ENCODE measurements around the gene PPP1R9B. TPM values are rescaled to one million over a fixed set of nuclear protein-coding genes. Genes with fewer than 3 reads are reported as not detected.
A peak's percentile ranks its signal among the peaks of the same experiment; 100 is the strongest.

Gene PPP1R9B
- total RNA-seq, 1 donor from 2014 or later = 63.5 TPM

DNA sequence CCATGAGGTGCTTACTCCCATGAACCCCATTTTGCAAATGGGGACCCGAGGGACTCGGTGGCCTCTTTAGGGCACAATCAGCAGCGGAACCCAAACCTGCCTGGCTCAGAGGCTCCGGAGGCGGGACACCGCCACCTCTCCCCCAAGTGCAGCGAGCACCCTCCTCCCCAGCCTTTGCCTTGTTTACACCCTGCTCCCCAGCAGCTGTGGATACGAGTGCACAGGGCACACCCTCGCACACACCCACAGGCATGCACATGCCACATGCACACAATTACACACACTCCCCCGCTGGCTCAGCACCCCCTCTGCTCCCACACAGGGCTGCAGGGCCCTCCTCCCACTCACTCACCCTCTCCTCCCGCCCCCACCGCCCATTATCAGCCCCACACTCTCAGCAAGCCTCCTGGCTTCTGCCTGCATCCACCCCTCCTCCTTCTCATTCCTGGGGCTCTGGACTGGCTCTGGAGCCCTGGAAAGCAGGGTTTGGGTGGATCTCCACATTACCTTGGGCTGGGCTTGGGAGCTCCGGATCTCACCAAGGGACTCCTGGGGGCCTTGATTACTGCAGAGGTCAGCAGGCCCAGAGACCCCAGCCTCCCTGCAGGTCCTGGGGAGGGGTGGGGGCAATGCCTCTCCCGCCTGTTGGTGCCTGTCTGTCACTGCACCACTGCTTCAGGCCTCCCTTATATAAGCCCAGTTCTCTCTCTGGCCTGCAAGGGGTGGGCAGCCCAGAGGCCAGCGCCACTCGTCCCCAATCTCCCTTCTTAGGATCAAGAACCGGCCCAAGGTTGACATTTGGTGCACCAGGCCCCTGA lies 48.9 kb downstream of the PPP1R9B start:
- TF ChIP-seq, protein P1, sequence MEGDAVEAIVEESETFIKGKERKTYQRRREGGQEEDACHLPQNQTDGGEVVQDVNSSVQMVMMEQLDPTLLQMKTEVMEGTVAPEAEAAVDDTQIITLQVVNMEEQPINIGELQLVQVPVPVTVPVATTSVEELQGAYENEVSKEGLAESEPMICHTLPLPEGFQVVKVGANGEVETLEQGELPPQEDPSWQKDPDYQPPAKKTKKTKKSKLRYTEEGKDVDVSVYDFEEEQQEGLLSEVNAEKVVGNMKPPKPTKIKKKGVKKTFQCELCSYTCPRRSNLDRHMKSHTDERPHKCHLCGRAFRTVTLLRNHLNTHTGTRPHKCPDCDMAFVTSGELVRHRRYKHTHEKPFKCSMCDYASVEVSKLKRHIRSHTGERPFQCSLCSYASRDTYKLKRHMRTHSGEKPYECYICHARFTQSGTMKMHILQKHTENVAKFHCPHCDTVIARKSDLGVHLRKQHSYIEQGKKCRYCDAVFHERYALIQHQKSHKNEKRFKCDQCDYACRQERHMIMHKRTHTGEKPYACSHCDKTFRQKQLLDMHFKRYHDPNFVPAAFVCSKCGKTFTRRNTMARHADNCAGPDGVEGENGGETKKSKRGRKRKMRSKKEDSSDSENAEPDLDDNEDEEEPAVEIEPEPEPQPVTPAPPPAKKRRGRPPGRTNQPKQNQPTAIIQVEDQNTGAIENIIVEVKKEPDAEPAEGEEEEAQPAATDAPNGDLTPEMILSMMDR (IDR thresholded peaks at IDR 0.05) = no peak
- Histone ChIP-seq H3K27me3 (no peaks in the 10 kb centered on the region), H3K4me1 (peaks cover 3 to 26% of the 10 kb centered on the region in 2 donors), H3K9me3 (no peaks in the 10 kb centered on the region), H3K27ac (peak overlapping the region; percentile 56 to 66), H3K36me3 (peaks cover 40 to 42% of the 10 kb centered on the region in 2 donors), H3K4me3 (no peak overlapping the region)
- intact Hi-C loops (cut with DNase I) = no loop called here
- no peak for DNase-seq (ENCODE audit: low spot score in 2 of 2)

DNA sequence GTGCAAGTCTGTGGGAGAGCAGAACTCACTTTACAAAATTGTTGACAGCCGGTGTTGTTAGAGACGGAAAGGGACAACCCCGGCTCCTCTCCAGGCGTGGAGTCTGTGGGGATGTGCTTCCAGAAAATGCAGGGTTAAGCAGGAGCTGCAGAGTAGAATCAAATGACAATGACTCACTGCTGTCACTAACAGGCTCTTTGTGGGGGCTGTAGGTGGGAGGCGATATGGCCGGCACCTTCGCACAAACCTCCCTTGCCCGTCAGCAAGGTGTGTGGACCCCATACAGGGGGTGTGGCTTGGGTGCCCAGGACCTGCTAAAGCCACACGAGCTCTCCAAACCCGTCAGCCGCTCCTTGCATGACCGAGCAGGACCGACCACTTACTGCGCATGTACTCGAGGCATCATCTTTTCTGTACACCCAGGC lies 49.5 kb downstream of the PPP1R9B start:
- Histone ChIP-seq H3K9me3 (no peaks in the 10 kb centered on the region), H3K4me3 (no peak overlapping the region), H3K4me1 (peaks cover 8 to 30% of the 10 kb centered on the region in 2 donors), H3K27me3 (no peaks in the 10 kb centered on the region), H3K36me3 (peaks cover 37 to 38% of the 10 kb centered on the region in 2 donors), H3K27ac (peak overlapping the region; percentile 24 to 66)
- intact Hi-C loops (cut with DNase I) = no loop called here
- TF ChIP-seq, protein P1 (IDR thresholded peaks at IDR 0.05) = no peak
- no peak for DNase-seq (ENCODE audit: low spot score in 2 of 2)

DNA sequence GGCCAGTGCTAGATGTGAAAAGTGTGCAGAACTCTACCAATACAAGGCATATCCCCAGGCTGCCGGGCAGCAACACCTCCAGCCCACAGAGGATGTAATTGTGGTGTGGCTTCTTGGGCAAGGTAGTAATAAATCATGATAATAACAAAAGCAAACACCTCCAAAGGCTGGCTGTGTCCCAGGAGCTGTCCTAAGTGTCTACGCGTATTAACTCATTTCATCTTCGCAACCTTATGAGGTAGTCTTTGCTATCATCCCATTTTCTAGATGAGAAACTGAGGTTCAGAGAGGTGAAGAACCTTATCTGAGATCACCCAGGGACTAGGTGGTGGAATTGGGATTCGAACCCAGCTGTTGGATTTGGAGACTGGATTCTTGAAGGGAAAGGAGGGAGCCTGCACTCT lies 50.0 kb downstream of the PPP1R9B start:
- H3K4me1 ChIP-seq = peaks cover 9 to 33% of the 10 kb centered on the region in 2 donors
- no peak overlapping the region for H3K4me3 ChIP-seq
- DNase-seq (ENCODE audit: low spot score in 2 of 2) = no peak
- intact Hi-C loops (cut with DNase I) = no loop called here
- no peaks in the 10 kb centered on the region for H3K27me3 ChIP-seq
- peak overlapping the region; percentile 42 to 66 for H3K27ac ChIP-seq
- TF ChIP-seq, protein P1 (IDR thresholded peaks at IDR 0.05) = no peak
- peaks cover 32 to 34% of the 10 kb centered on the region in 2 donors for H3K36me3 ChIP-seq
- no peaks in the 10 kb centered on the region for H3K9me3 ChIP-seq

DNA sequence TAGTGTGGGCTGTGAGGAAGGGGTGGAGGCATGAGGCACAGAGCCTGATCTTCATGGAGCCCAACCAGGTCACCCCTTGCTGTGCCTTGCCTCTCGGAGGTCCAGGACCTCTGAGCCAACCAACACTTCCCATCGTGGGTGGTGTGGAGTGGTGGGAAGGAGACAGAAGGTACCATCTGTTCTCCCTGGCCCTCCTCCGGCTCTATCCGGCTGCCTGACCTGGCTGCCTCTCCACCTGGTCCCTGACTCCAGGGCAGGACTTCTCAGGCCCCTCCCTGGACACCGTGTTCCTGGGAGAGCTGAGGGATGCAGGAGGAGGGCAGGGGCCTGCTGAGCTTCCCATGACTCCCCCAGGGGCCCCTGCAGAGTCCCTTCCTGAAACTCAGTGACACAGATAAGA lies 51.5 kb downstream of the PPP1R9B start:
- H3K4me1 ChIP-seq = peaks cover 9 to 33% of the 10 kb centered on the region in 2 donors
- TF ChIP-seq, protein P1 (IDR thresholded peaks at IDR 0.05) = no peak
- no peak for DNase-seq (ENCODE audit: low spot score in 2 of 2)
- H3K36me3 ChIP-seq = peaks cover 26 to 28% of the 10 kb centered on the region in 2 donors
- no peak overlapping the region for H3K27ac ChIP-seq
- H3K4me3 ChIP-seq = no peak overlapping the region
- intact Hi-C loops (cut with DNase I) = loop anchor here (5.0 kb wide), 1 partner anchor 48 kb away; no protein-coding TSS in a partner anchor
- H3K27me3 ChIP-seq = no peaks in the 10 kb centered on the region
- H3K9me3 ChIP-seq = no peaks in the 10 kb centered on the region

DNA sequence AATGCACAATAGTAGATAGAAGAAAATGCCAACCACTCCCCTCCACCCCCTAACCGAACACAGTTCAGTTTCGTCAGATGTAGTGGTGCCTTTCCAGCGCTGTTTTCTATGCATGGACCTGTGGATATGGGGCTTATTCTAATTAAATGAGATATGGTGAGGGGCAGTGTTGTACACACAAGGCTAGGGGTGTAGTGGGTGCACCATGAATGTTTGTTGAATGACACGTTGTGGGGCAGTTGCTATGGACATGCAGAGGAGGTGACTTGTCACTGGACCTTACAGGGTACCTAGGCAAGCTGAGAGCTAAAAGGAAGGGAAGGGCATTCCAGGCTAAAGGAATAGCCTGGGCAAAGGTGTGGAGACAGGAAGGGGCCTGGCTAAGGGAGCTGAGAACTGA lies 51.9 kb downstream of the PPP1R9B start:
- H3K27me3 ChIP-seq = no peaks in the 10 kb centered on the region
- intact Hi-C loops (cut with DNase I) = loop anchor here (5.0 kb wide), 1 partner anchor 49 kb away; no protein-coding TSS in a partner anchor
- peaks cover 9 to 33% of the 10 kb centered on the region in 2 donors for H3K4me1 ChIP-seq

More for the DNA sequence above, 51.9 kb downstream of the PPP1R9B start:
- Histone ChIP-seq H3K9me3 (no peaks in the 10 kb centered on the region), H3K36me3 (peaks cover 23 to 28% of the 10 kb centered on the region in 2 donors), H3K27ac (no peak overlapping the region), H3K4me3 (no peak overlapping the region)
- TF ChIP-seq, protein P1 (IDR thresholded peaks at IDR 0.05) = no peak
- no peak for DNase-seq (ENCODE audit: low spot score in 2 of 2)
